Naive thymus-derived CD8-positive, alpha-beta T cell (primary cell): ENCODE data around the gene NUP42. TPM values are rescaled to one million over a fixed set of nuclear protein-coding genes. Genes with fewer than 3 reads are reported as not detected.
"Not testable (repeated sequence)": the region's sequence is repeated elsewhere in the genome, so short reads cannot be mapped to it uniquely, and the experiment has no call there.

Experiments used
- ATAC-seq, 2 donors: fragments of 150-1000 bp; cut with Tn5 transposase in 1 of 2; sonication (Bioruptor Pico), chemical (Tn5 transposase) in 1 of 2; 1 replicate in 1 of 2; 2 replicates in 1 of 2; pipeline ENCODE4 v1.10.0; 2021; ENCODE audit warnings: mild to moderate bottlenecking in 2 of 2, moderate library complexity in 2 of 2
- POLR2A ChIA-PET: fragments of 350-600 bp; sonication (Branson Sonifier 250); formaldehyde crosslinking; loops from one replicate; lab custom pipeline; 2021; ENCODE audit warnings: antibody characterized with exemption; lab: Charles Lee
- DNase-seq, 10 donors: peaks; one replicate each; pipeline versions ENCODE4 v3.0.0 to v3.0.0-alpha.2; 2020 to 2022
- H3K27ac Mint-ChIP-seq, 10 donors: one replicate each; pipeline ENCODE4 v1.8.0; 2020 to 2022; ENCODE audit warnings: mild to moderate bottlenecking in 10 of 10, mixed read lengths in 10 of 10, moderate library complexity in 4 of 10, inconsistent platforms in 1 of 10
- H3K27me3 Mint-ChIP-seq, 5 donors: one replicate each; pipeline ENCODE4 v1.8.0; 2021 to 2022; ENCODE audit warnings: mixed read lengths in 5 of 5
- H3K36me3 Mint-ChIP-seq, 3 donors: one replicate each; pipeline ENCODE4 v1.8.0; 2020 to 2022; ENCODE audit warnings: mixed read lengths in 3 of 3, mild to moderate bottlenecking in 2 of 3, inconsistent platforms in 1 of 3
- H3K4me1 Mint-ChIP-seq, 4 donors: one replicate each; pipeline ENCODE4 v1.8.0; 2021 to 2022; ENCODE audit warnings: mixed read lengths in 4 of 4
- H3K4me3 Mint-ChIP-seq, 10 donors: one replicate each; pipeline ENCODE4 v1.8.0; 2020 to 2022; ENCODE audit warnings: mild to moderate bottlenecking in 10 of 10, mixed read lengths in 10 of 10, moderate library complexity in 6 of 10, inconsistent platforms in 1 of 10
- H3K9me3 Mint-ChIP-seq, 9 donors: one replicate each; pipeline ENCODE4 v1.8.0; 2020 to 2022; ENCODE audit warnings: mixed read lengths in 9 of 9, mild to moderate bottlenecking in 3 of 9, inconsistent platforms in 1 of 9, moderate library complexity in 1 of 9
- polyA plus RNA-seq, 3 donors: library from polyadenylated mRNA; unstranded; fragments of 300-500 nt; fragmentation: Illumina TruSeq; gene quantifications; one replicate each; pipeline ENCODE4 v1.2.3, GENCODE V29; 2021
- total RNA-seq, 8 experiments: library from RNA in 2 of 8; stranded (reverse) in 2 of 8; gene quantifications; one replicate each; pipeline ENCODE4 v1.2.3 and lab custom pipeline; 2021 to 2026

The NUP42 gene
- total and polyA plus RNA-seq, 5 experiments from 2014 or later = 28.2 to 39.2 (median 31.1) TPM

- Mint-ChIP-seq H3K27me3 (peaks cover 7 to 29% (median 7%) of the 10 kb centered on the region in 5 donors), H3K9me3 (no peaks in the 10 kb centered on the region), H3K27ac (peak overlapping the region in 1 of 10 donors; percentile 61), H3K36me3 (no peaks in the 10 kb centered on the region), H3K4me3 (no peak overlapping the region), H3K4me1 (no peaks in the 10 kb centered on the region)
- no peak for ATAC-seq
- POLR2A ChIA-PET = no interaction called here
- DNase-seq = no peak
These were observed 39.0 kb downstream of the NUP42 start for GRCh38 chr7:23220690-23221305.

GRCh38 chr7:23222439-23223030, 40.7 kb downstream of the NUP42 start:
- ATAC-seq = no peak
- POLR2A ChIA-PET = no interaction called here

DNA sequence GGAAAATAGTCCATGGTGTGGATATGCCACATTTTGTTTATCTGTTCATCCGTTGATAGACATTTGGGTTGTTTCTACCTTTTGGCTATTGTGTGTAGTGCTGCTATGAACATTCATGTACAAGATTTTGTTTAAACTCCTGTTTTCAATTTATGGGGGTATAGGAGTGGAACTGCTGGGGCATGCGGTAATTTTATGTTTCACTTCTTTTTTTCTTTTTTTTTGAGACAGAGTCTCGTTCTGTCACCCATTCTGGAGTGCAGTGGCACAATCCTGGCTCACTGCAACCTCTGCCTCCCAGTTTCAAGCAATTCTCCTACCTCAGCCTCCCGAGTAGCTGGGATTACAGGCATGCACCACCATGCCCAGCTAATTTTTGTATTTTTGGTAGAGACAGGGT, 42.5 kb downstream of the NUP42 start:
- H3K4me1 Mint-ChIP-seq, H3K9me3 Mint-ChIP-seq, POLR2A ChIA-PET, ATAC-seq, H3K27ac Mint-ChIP-seq, H3K4me3 Mint-ChIP-seq, DNase-seq, H3K36me3 Mint-ChIP-seq: not testable (repeated sequence)
- H3K27me3 Mint-ChIP-seq = peaks cover 0 to 17% (median 7%) of the 10 kb centered on the region in 5 donors

More at GRCh38 chr7:23222439-23223030, 40.7 kb downstream of the NUP42 start:
- Mint-ChIP-seq H3K27me3 (peaks cover 4 to 29% (median 7%) of the 10 kb centered on the region in 5 donors), H3K4me1 (no peaks in the 10 kb centered on the region), H3K27ac (no peak overlapping the region), H3K9me3 (no peaks in the 10 kb centered on the region), H3K36me3 (no peaks in the 10 kb centered on the region), H3K4me3 (no peak overlapping the region)
- DNase-seq = no peak

DNA sequence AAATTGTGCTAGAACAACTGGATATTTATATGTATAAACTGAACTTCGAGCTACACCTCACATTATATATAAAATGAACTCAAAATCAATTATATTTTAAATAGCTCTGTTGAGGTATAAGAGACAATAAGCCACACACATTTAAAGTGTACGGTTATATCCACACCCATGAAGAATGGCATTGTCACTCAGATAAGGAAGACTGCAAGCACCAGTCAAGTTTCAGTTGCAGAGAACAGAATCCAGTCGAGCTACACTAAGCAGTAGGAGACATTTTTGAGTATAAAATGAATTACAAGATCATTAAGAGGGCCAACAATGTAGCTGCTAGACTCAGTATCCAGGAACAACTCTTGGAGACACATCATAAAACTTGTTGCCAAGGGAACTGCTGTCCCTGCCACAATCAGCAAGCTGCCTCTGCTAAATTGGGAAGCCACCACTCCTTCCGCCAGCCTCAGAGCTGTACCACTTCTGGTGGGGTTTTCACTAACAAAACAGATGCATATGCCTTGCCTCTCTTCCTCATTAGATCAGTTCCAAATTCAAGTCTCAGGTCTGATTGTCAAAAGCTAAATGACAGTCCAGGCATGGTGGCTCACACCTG, 45.1 kb downstream of the NUP42 start:
- H3K4me1 Mint-ChIP-seq = no peaks in the 10 kb centered on the region
- H3K4me3 Mint-ChIP-seq = no peak overlapping the region
- peaks cover 0 to 6% (median 0%) of the 10 kb centered on the region in 9 donors for H3K9me3 Mint-ChIP-seq
- ATAC-seq (no peak), DNase-seq (no peak)
- H3K27ac Mint-ChIP-seq = peak overlapping the region in 1 of 10 donors; percentile 18
- H3K27me3 Mint-ChIP-seq = peaks cover 0 to 17% (median 7%) of the 10 kb centered on the region in 5 donors
- H3K36me3 Mint-ChIP-seq = peaks cover 0 to 3% (median 3%) of the 10 kb centered on the region in 3 donors
- POLR2A ChIA-PET = interaction anchor here (0.6 kb wide), 1 partner anchor 21 kb away, joined by 3 read pairs; no protein-coding TSS in a partner anchor

DNA sequence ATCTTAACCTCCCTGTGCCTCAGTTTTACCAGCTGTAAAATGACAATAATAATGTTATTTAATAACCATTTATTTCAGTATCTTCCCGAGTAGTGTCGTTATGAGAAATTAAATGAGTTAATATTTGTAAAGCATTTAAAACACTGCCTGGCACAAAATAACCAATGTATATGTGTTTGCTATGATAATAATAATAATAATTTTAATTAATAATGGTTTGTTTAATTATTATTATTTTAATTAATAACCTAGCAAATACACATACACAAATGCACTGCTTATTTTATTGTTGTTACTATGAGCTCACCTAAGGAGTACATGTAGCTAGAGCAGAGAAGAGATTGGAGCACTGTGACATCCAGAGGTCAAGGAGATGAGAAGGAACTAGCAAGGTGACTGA, 46.6 kb downstream of the NUP42 start:
- peaks cover 0 to 2% (median under 1%) of the 10 kb centered on the region in 4 donors for H3K4me1 Mint-ChIP-seq
- peaks cover 0 to 13% (median 6%) of the 10 kb centered on the region in 5 donors for H3K27me3 Mint-ChIP-seq
- ATAC-seq = no peak
- H3K36me3 Mint-ChIP-seq = peaks cover 0 to 3% (median 3%) of the 10 kb centered on the region in 3 donors
- DNase-seq = no peak
- POLR2A ChIA-PET = no interaction called here
- H3K4me3 Mint-ChIP-seq = no peak overlapping the region
- peak overlapping the region in 1 of 10 donors; percentile 75 for H3K27ac Mint-ChIP-seq
- peaks cover 0 to 6% (median 0%) of the 10 kb centered on the region in 9 donors for H3K9me3 Mint-ChIP-seq

GRCh38 chr7:23230641-23231101, 48.8 kb downstream of the NUP42 start:
- peaks cover 0 to 3% (median 3%) of the 10 kb centered on the region in 3 donors for H3K36me3 Mint-ChIP-seq
- DNase-seq (no peak), ATAC-seq (no peak)
- peaks cover 0 to 2% (median 2%) of the 10 kb centered on the region in 4 donors for H3K4me1 Mint-ChIP-seq
- H3K27ac Mint-ChIP-seq = peak overlapping the region in 2 of 10 donors; percentile 31 to 38
- POLR2A ChIA-PET = no interaction called here
- H3K27me3 Mint-ChIP-seq = no peaks in the 10 kb centered on the region
- H3K4me3 Mint-ChIP-seq = no peak overlapping the region
- H3K9me3 Mint-ChIP-seq = peaks cover 0 to 6% (median 0%) of the 10 kb centered on the region in 9 donors

DNA sequence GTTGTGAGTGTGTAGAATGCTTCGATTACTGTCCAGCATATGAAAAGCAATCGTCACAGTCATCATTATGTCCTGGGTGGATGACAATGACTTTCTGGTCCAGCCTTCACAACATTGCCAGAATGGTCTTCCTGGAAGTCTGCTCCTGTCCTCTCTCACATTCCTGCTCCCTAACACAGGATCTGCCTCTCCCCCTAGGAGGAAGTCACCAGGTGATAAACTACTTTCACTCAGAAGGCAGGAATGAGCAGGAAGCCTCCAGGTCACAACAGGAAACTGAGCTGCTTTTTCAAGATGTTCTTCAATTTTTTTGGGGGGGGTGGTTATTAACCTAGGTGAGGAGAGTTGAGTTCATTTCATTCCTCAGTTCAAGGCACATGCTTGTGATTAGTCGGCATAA, 51.1 kb downstream of the NUP42 start:
- POLR2A ChIA-PET = no interaction called here

GRCh38 chr7:23234569-23235296, 52.9 kb downstream of the NUP42 start:
- Mint-ChIP-seq H3K9me3 (no peaks in the 10 kb centered on the region), H3K27me3 (peaks cover 0 to 2% (median 0%) of the 10 kb centered on the region in 5 donors), H3K4me1 (peaks cover 0 to 2% (median 2%) of the 10 kb centered on the region in 4 donors), H3K36me3 (no peaks in the 10 kb centered on the region), H3K4me3 (peak overlapping the region in 1 of 10 donors; percentile 40), H3K27ac (no peak overlapping the region)
- DNase-seq (no peak), ATAC-seq (no peak)
- POLR2A ChIA-PET = no interaction called here

More for the DNA sequence above, 51.1 kb downstream of the NUP42 start:
- DNase-seq (no peak), ATAC-seq (no peak)
- H3K9me3 Mint-ChIP-seq = peaks cover 0 to 6% (median 0%) of the 10 kb centered on the region in 9 donors
- no peak overlapping the region for H3K4me3 Mint-ChIP-seq
- peaks cover 0 to under 1% (median 0%) of the 10 kb centered on the region in 5 donors for H3K27me3 Mint-ChIP-seq
- H3K36me3 Mint-ChIP-seq = peaks cover 0 to 3% (median 3%) of the 10 kb centered on the region in 3 donors
- H3K4me1 Mint-ChIP-seq = peaks cover 0 to 2% (median 2%) of the 10 kb centered on the region in 4 donors
- no peak overlapping the region for H3K27ac Mint-ChIP-seq

GRCh38 chr7:23235813-23236221, 54.0 kb downstream of the NUP42 start:
- H3K4me1 Mint-ChIP-seq = peaks cover 0 to 2% (median 2%) of the 10 kb centered on the region in 4 donors
- H3K27ac Mint-ChIP-seq = no peak overlapping the region
- no peak for ATAC-seq
- POLR2A ChIA-PET = no interaction called here
- no peaks in the 10 kb centered on the region for H3K36me3 Mint-ChIP-seq
- DNase-seq = no peak
- no peak overlapping the region for H3K4me3 Mint-ChIP-seq
- H3K9me3 Mint-ChIP-seq = no peaks in the 10 kb centered on the region
- H3K27me3 Mint-ChIP-seq = peaks cover 0 to 2% (median 0%) of the 10 kb centered on the region in 5 donors

GRCh38 chr7:23237000-23237399, 55.2 kb downstream of the NUP42 start:
- Mint-ChIP-seq H3K27me3 (peaks cover 0 to 2% (median 0%) of the 10 kb centered on the region in 5 donors), H3K36me3 (no peaks in the 10 kb centered on the region), H3K27ac (no peak overlapping the region), H3K4me3 (no peak overlapping the region), H3K4me1 (peaks cover 0 to 2% (median 2%) of the 10 kb centered on the region in 4 donors), H3K9me3 (no peaks in the 10 kb centered on the region)
- DNase-seq = no peak
- POLR2A ChIA-PET = no interaction called here
- ATAC-seq = no peak

- Mint-ChIP-seq H3K36me3 (peaks cover 0 to 1% (median 0%) of the 10 kb centered on the region in 3 donors), H3K27ac (no peak overlapping the region), H3K4me1 (peaks cover 0 to 2% (median 0%) of the 10 kb centered on the region in 4 donors), H3K27me3 (peaks cover 7 to 16% (median 11%) of the 10 kb centered on the region in 5 donors), H3K4me3 (no peak overlapping the region), H3K9me3 (no peaks in the 10 kb centered on the region)
- ATAC-seq (no peak), DNase-seq (no peak)
- POLR2A ChIA-PET = no interaction called here
These were observed 57.3 kb downstream of the NUP42 start for GRCh38 chr7:23238983-23239652.

DNA sequence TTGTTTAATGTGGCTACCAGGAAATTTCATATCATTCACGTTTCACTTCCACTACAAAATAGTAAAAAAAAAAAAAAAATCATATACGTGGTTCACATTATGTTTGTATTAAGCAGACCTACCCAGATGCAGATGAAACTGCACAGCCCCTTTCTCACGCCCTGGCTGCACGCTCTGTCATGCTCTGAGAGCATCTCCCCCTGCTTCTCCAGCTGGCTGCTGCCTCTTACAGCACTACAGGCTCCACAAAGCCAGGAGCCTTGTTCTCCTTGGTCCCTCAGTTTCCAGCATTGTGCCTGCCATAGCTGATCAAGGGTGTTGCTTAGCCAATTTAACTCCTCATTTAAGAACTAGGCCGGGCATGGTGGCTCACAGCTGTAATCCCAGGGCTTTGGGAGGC, 57.9 kb downstream of the NUP42 start:
- no peak for ATAC-seq
- H3K4me3 Mint-ChIP-seq = peak overlapping the region in 1 of 10 donors; percentile 2
- no peak for DNase-seq
- H3K27ac Mint-ChIP-seq = no peak overlapping the region
- peaks cover 0 to 3% (median 0%) of the 10 kb centered on the region in 3 donors for H3K36me3 Mint-ChIP-seq
- peaks cover 9 to 21% (median 17%) of the 10 kb centered on the region in 5 donors for H3K27me3 Mint-ChIP-seq
- H3K9me3 Mint-ChIP-seq = no peaks in the 10 kb centered on the region
- POLR2A ChIA-PET = no interaction called here
- peaks cover 0 to 2% (median 0%) of the 10 kb centered on the region in 4 donors for H3K4me1 Mint-ChIP-seq
